Measurements from ENCODE around the gene KCNK10.

Gene KCNK10

DNA sequence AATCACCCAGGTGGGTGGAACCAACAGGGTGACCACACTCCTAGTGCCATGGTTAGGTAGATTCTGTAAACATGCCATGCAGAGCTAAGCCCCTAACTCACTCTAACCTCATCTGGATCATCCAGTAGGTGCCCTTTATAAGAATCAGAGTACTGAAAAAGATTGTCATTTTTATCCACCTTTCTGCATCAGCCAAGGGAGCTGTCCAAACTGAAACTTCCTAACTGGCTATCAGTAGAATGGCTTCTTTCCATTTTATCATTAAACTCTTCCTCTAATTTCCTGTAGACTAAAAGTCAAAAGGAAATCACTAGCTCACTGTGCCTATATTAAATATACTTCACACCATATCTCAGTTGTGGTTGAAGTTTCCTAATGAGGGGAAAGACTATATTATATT is 6.5 kb downstream of the KCNK10 start:
- Histone ChIP-seq H3K4me1 (ENCODE audit: control insufficient read depth, insufficient read depth, low read length) (no peaks in the 10 kb centered on the region), H3K36me3 (ENCODE audit: control insufficient read depth in 2 of 2, insufficient read depth in 1 of 2, low read length in 2 of 2) (no peaks in the 10 kb centered on the region), H3K4me3 (ENCODE audit: low read depth, low read length) (no peak overlapping the region), H3K27ac (ENCODE audit: extremely low read depth, low read depth, low read length) (no peak overlapping the region), H3K9me3 (ENCODE audit: control insufficient read depth, insufficient read depth, low read depth, low read length) (no peaks in the 10 kb centered on the region)
- ChIA-PET CTCF (no interaction called here), POLR2A (no interaction called here)
- TF ChIP-seq, protein P1, sequence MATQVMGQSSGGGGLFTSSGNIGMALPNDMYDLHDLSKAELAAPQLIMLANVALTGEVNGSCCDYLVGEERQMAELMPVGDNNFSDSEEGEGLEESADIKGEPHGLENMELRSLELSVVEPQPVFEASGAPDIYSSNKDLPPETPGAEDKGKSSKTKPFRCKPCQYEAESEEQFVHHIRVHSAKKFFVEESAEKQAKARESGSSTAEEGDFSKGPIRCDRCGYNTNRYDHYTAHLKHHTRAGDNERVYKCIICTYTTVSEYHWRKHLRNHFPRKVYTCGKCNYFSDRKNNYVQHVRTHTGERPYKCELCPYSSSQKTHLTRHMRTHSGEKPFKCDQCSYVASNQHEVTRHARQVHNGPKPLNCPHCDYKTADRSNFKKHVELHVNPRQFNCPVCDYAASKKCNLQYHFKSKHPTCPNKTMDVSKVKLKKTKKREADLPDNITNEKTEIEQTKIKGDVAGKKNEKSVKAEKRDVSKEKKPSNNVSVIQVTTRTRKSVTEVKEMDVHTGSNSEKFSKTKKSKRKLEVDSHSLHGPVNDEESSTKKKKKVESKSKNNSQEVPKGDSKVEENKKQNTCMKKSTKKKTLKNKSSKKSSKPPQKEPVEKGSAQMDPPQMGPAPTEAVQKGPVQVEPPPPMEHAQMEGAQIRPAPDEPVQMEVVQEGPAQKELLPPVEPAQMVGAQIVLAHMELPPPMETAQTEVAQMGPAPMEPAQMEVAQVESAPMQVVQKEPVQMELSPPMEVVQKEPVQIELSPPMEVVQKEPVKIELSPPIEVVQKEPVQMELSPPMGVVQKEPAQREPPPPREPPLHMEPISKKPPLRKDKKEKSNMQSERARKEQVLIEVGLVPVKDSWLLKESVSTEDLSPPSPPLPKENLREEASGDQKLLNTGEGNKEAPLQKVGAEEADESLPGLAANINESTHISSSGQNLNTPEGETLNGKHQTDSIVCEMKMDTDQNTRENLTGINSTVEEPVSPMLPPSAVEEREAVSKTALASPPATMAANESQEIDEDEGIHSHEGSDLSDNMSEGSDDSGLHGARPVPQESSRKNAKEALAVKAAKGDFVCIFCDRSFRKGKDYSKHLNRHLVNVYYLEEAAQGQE (tag by site-specific recombination; IDR thresholded peaks at IDR 0.05), result peak; percentile 67; the same call in 1 of the 2 replicates
- TF ChIP-seq ZNF777 (tag by site-specific recombination; IDR thresholded peaks at IDR 0.05; ENCODE audit: borderline replicate concordance) (no peak), RBAK (tag by site-specific recombination; IDR thresholded peaks at IDR 0.05) (no peak)

DNA sequence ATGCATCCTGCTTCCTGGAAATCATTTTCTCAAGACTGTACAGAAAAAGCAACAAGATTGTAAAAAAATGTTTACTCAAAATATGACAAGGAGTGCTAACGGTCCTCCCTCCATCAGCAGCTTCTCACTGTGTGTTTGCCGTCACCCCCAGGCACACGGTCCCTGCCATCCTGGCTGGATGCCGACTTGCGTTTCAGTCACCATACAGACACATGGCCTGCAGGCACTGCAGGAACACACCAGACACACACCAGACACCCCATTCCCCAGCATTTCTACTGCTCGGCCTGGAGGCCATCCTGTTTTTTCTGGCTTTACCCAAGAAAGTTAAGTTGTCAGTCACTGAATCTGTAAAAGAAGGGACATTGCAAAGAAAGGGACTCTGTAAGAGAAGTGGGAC is 10.8 kb downstream of the KCNK10 start:
- CTCF ChIA-PET, result no interaction called here
- Histone ChIP-seq H3K4me1 (ENCODE audit: control insufficient read depth, insufficient read depth, low read length) (no peaks in the 10 kb centered on the region), H3K9me3 (ENCODE audit: control insufficient read depth, insufficient read depth, low read depth, low read length) (no peaks in the 10 kb centered on the region), H3K36me3 (ENCODE audit: control insufficient read depth in 2 of 2, insufficient read depth in 1 of 2, low read length in 2 of 2) (no peaks in the 10 kb centered on the region), H3K27ac (ENCODE audit: extremely low read depth, low read depth, low read length) (no peak overlapping the region), H3K4me3 (ENCODE audit: low read depth, low read length) (no peak overlapping the region)
- TF ChIP-seq HIC1 (tag by site-specific recombination; IDR thresholded peaks at IDR 0.05) (no peak), REPIN1 (tag by site-specific recombination; IDR thresholded peaks at IDR 0.05; ENCODE audit: low read depth) (no peak), ZNF292 (tag by site-specific recombination; IDR thresholded peaks at IDR 0.05; ENCODE audit: borderline replicate concordance, low read depth) (no peak), ZNF26 (tag by site-specific recombination; IDR thresholded peaks at IDR 0.05) (no peak), ZNF266 (tag by site-specific recombination; IDR thresholded peaks at IDR 0.05; ENCODE audit: low read depth) (no peak), ZNF10 (tag by site-specific recombination; IDR thresholded peaks at IDR 0.05) (no peak)
- TF ChIP-seq, protein P2, sequence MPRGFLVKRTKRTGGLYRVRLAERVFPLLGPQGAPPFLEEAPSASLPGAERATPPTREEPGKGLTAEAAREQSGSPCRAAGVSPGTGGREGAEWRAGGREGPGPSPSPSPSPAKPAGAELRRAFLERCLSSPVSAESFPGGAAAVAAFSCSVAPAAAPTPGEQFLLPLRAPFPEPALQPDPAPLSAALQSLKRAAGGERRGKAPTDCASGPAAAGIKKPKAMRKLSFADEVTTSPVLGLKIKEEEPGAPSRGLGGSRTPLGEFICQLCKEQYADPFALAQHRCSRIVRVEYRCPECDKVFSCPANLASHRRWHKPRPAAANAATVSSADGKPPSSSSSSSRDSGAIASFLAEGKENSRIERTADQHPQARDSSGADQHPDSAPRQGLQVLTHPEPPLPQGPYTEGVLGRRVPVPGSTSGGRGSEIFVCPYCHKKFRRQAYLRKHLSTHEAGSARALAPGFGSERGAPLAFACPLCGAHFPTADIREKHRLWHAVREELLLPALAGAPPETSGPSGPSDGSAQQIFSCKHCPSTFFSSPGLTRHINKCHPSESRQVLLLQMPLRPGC (tag by site-specific recombination; IDR thresholded peaks at IDR 0.05), result no peak
- TF ChIP-seq, protein P3, sequence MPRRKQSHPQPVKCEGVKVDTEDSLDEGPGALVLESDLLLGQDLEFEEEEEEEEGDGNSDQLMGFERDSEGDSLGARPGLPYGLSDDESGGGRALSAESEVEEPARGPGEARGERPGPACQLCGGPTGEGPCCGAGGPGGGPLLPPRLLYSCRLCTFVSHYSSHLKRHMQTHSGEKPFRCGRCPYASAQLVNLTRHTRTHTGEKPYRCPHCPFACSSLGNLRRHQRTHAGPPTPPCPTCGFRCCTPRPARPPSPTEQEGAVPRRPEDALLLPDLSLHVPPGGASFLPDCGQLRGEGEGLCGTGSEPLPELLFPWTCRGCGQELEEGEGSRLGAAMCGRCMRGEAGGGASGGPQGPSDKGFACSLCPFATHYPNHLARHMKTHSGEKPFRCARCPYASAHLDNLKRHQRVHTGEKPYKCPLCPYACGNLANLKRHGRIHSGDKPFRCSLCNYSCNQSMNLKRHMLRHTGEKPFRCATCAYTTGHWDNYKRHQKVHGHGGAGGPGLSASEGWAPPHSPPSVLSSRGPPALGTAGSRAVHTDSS (tag by site-specific recombination; IDR thresholded peaks at IDR 0.05), result no peak
- POLR2A ChIA-PET, result no interaction called here

Measured in HEK293 (cell line).